Neural progenitor cell (in vitro differentiated cells): Measurements from ENCODE around the gene NRCAM.

Source experiments
- CTCF ChIP-seq: fragments of 200-600 bp; sonication (generic); IDR thresholded peaks from 2 replicates; pipeline ENCODE4 v1.5.1; 2017; ENCODE audit warnings: antibody characterized with exemption, mild to moderate bottlenecking
- EZH2 ChIP-seq: fragments of 200-600 bp; sonication (generic); IDR thresholded peaks from 2 replicates; pipeline ENCODE4 v1.6.1; 2017; ENCODE audit warnings: antibody characterized with exemption, mild to moderate bottlenecking, moderate library complexity
- EZH2phosphoT487 ChIP-seq: fragments of 200-600 bp; sonication (generic); IDR thresholded peaks from 2 replicates; pipeline ENCODE4 v1.6.1; 2017; ENCODE audit warnings: antibody characterized with exemption

- no peak for TF ChIP-seq CTCF
- TF ChIP-seq EZH2: no peak
- TF ChIP-seq EZH2phosphoT487: no peak
Measured at GRCh38 chr7:108291791-108292440, 164.3 kb downstream of the NRCAM start.
